HG03521 (cell line): ENCODE results near the gene SNRPD1.
A peak's percentile ranks its signal among the peaks of the same experiment; 100 is the strongest.
"Not testable (repeated sequence)": the region's sequence is repeated elsewhere in the genome, so short reads cannot be mapped to it uniquely, and the experiment has no call there.

Source experiments
- ATAC-seq: cut with Tn5 transposase; IDR thresholded peaks from one replicate; pipeline ENCODE4 v1.9.1; 2021; ENCODE audit warnings: mild to moderate bottlenecking, moderate library complexity; ENCODE audit not compliant: unreplicated experiment

The SNRPD1 gene

GRCh38 chr18:21612125-21613039, at the start of gene SNRPD1:
TSS of gene SNRPD1 (plus strand) at chr18:21612314. CDS start at chr18:21612430, 116 bp downstream.
- ATAC-seq = peak; percentile 97

- ATAC-seq = no peak
Observed at GRCh38 chr18:21571772-21572171, 40.3 kb upstream of the SNRPD1 start.

GRCh38 chr18:21575656-21576055, 36.5 kb upstream of the SNRPD1 start:
- no peak for ATAC-seq

- ATAC-seq = no peak
Observed at GRCh38 chr18:21584391-21584790, 27.7 kb upstream of the SNRPD1 start.

- not testable (repeated sequence) for ATAC-seq
Observed at GRCh38 chr18:21592361-21592760, 19.8 kb upstream of the SNRPD1 start.

- no peak for ATAC-seq
Observed at GRCh38 chr18:21593540-21594257, 18.4 kb upstream of the SNRPD1 start.

GRCh38 chr18:21597620-21598019, 14.5 kb upstream of the SNRPD1 start:
- ATAC-seq = no peak

GRCh38 chr18:21598726-21599584, 13.2 kb upstream of the SNRPD1 start:
- ATAC-seq = no peak

- peak; percentile 35 for ATAC-seq
Observed at GRCh38 chr18:21599585-21600525, 12.3 kb upstream of the SNRPD1 start.

- ATAC-seq = peak; percentile 82
Observed at GRCh38 chr18:21600526-21601410, 11.3 kb upstream of the SNRPD1 start, which contains the start of gene ESCO1. TSS of gene ESCO1 (minus strand) at chr18:21600704. CDS start at chr18:21574843, 25,861 bp downstream.

GRCh38 chr18:21602299-21602587, 9.9 kb upstream of the SNRPD1 start:
- no peak for ATAC-seq

- no peak for ATAC-seq
Observed at GRCh38 chr18:21604671-21605070, 7.4 kb upstream of the SNRPD1 start.

- no peak for ATAC-seq
Observed at GRCh38 chr18:21605213-21605612, 6.9 kb upstream of the SNRPD1 start.

GRCh38 chr18:21611401-21612124, 551 bp upstream of the SNRPD1 start:
- not testable (repeated sequence) for ATAC-seq

GRCh38 chr18:21621640-21622039, 9.5 kb downstream of the SNRPD1 start:
- ATAC-seq = not testable (repeated sequence)

- ATAC-seq = peak; percentile 98
Observed at GRCh38 chr18:21629089-21629832, 17.1 kb downstream of the SNRPD1 start.

- ATAC-seq = no peak
Observed at GRCh38 chr18:21632393-21632792, 20.3 kb downstream of the SNRPD1 start.
